ENCODE data around the gene SPA17. TPM values are rescaled to one million over a fixed set of nuclear protein-coding genes. Genes with fewer than 3 reads are reported as not detected.

The SPA17 gene
- total RNA-seq, 2 donors from 2014 or later = 3.4 to 4.0 TPM

GRCh38 chr11:124743050-124743449 is 69.3 kb downstream of the SPA17 start:
- intact Hi-C loops (cut with DNase I) = no loop called here
- no peak for DNase-seq (ENCODE audit: low spot score)

GRCh38 chr11:124745270-124745834 is 71.6 kb downstream of the SPA17 start:
- intact Hi-C loops (cut with DNase I) = no loop called here
- peak; percentile 78 for DNase-seq (ENCODE audit: low spot score)

- DNase-seq (ENCODE audit: low spot score) = peak; percentile 82
- intact Hi-C loops (cut with DNase I) = no loop called here
These were observed 72.3 kb downstream of the SPA17 start for GRCh38 chr11:124745835-124746620.

GRCh38 chr11:124746621-124747243 is 73.0 kb downstream of the SPA17 start:
- DNase-seq (ENCODE audit: low spot score) = peak; percentile 89
- intact Hi-C loops (cut with DNase I) = no loop called here

Other genes with a start within 250 kb of the SPA17 start
- gene OR8B4, start 249.0 kb upstream of the SPA17 start, total RNA-seq = not detected
- not detected for gene OR8B8, start 228.2 kb upstream of the SPA17 start, total RNA-seq
- gene OR8B12, start 130.2 kb upstream of the SPA17 start, total RNA-seq = not detected
- gene OR8A1, start 103.9 kb upstream of the SPA17 start, total RNA-seq = under 1 TPM in 1 of 2 donors, not detected in 1; 0.19 TPM
- not detected for gene PANX3, start 62.5 kb upstream of the SPA17 start, total RNA-seq
- 10 to 100 TPM; 27.0 to 30.2 TPM for gene TBRG1, start 51.0 kb upstream of the SPA17 start, total RNA-seq
- 10 to 100 TPM in 1 of 2 donors, 1 to 10 TPM in 1; 6.4 to 16.8 TPM for gene SIAE, start 165 bp upstream of the SPA17 start, total RNA-seq
- gene NRGN, start 66.0 kb downstream of the SPA17 start, total RNA-seq = 1 to 10 TPM; 5.1 to 7.6 TPM
- gene VSIG2, start 78.4 kb downstream of the SPA17 start, total RNA-seq = 1 to 10 TPM; 1.1 to 1.2 TPM
- gene ESAM, start 88.4 kb downstream of the SPA17 start, total RNA-seq = 10 to 100 TPM; 71.5 to 76.9 TPM
- gene MSANTD2, start 126.5 kb downstream of the SPA17 start, total RNA-seq = 10 to 100 TPM; 12.6 to 13.0 TPM
- 10 to 100 TPM; 16.0 to 20.0 TPM for gene ROBO3, start 191.5 kb downstream of the SPA17 start, total RNA-seq
- gene ROBO4, start 224.0 kb downstream of the SPA17 start, total RNA-seq = 10 to 100 TPM; 19.8 to 23.4 TPM
- gene HEPN1, start 245.3 kb downstream of the SPA17 start, total RNA-seq = under 1 TPM in 1 of 2 donors, not detected in 1; 0.28 TPM

All from posterior vena cava (tissue), 2 donors.